NOMO-1 treated with dmso at 0.1 percent for 144 hours (cell line): Measurements from ENCODE around the gene PXYLP1.

Source experiments
- DNase-seq: peaks from one replicate; lab custom pipeline; 2025; ENCODE audit not compliant: unreplicated experiment; lab: John Stamatoyannopoulos, UW

PXYLP1 gene

DNA sequence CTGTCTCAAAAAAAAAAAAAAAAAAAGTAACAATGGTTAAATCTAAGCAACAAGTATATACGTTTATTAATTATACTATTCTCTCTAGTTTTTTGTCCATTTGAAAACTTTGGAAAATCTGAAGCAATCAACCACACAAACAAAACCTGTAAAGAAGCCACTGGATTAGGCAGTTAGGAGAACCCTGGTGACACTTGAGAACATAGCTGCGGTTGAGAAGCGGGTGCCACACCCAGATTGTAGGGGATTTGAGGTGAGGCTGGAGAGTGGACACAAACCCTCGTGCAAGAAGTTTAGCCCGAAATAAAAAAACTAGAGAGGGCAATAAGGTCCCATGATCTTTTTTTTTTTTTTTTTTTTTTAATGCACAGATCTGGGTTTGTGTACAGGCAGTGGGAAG lies 110.8 kb downstream of the PXYLP1 start:
- DNase-seq: no peak

DNA sequence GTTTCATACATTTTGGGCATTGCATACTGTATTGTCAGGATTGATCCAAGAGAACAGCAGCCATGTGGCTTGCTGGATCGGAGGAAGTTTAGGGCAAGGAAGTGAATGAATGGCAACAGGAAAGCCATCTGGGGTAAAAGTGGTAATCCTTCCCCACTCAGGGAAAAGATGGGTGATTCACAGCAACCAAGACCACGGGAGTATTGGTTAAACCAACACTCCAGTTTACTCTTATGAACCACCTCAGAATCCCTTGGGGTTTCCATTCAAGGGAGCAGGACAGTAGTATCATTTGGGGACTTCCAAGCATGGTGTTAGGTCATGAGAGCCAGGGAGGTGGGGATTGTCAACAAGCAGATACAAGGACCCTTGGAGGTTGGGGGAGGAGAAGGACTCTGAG lies 111.5 kb downstream of the PXYLP1 start:
- no peak for DNase-seq

GRCh38 chr3:141343865-141344271 lies 112.2 kb downstream of the PXYLP1 start:
- DNase-seq: no peak
